GM21737 (cell line): Measurements from ENCODE around the gene TBX5.

Experiments used
- ATAC-seq: cut with Tn5 transposase; IDR thresholded peaks from one replicate; pipeline ENCODE4 v1.9.1; 2021; ENCODE audit warnings: mild to moderate bottlenecking, moderate library complexity; ENCODE audit not compliant: unreplicated experiment

TBX5 gene

DNA sequence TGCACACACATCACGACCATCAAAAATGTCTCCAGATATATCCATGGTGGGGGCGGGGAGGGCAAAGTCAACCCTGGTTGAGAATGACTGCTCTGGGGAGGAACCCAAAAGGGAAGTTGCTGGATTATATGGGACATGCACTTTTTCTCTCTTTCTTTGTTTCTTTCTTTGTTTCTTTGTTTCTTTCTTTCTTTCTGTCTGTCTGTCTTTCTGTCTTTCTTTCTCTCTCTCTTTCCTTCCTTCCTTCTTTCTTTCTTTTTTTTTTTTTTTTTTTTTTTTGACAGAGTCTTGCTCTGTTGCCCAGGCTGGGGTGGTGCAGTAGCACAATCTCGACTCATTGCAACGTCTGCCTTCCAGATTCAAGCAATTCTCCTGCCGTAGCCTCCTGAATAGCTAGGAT is 71.5 kb downstream of the TBX5 start:
- no peak for ATAC-seq

DNA sequence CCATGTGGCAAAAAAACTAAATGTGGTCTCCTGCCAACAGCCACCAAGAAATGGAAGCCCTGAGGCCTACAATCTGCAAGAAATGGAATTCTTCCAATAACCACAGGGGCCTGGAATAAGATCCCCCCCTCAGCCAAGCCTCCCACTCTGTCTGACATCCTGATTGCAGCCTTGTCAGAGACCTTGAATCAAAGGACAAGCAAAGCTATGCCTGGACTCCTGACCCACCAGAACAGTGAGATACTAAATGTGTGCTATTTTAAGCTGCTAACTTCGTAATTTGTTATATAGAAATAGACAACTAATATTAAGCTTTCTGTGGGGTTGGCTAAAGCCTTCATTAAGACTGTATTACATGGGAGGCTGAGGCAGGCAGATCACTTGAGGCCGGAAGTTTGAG is 77.7 kb downstream of the TBX5 start:
- no peak for ATAC-seq

DNA sequence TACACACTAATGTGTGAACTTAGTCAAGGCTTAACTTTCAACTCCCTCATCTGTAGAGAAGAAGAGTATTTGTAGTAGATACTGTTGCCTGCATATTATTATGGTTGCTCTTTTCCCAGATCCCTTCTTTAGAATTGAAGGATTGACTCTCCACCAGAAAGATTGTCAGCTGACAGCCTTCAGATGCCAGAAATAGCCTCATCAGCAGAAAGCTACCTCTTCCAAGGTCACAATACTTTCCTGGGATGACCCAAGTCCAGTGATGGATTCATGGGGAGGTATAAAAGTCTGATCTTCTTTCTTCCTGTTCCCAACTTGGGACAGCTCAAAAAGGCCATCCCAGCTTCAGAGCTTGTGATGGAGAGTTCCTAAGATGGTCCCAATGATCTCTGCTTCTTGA is 78.2 kb downstream of the TBX5 start:
- ATAC-seq = no peak

DNA sequence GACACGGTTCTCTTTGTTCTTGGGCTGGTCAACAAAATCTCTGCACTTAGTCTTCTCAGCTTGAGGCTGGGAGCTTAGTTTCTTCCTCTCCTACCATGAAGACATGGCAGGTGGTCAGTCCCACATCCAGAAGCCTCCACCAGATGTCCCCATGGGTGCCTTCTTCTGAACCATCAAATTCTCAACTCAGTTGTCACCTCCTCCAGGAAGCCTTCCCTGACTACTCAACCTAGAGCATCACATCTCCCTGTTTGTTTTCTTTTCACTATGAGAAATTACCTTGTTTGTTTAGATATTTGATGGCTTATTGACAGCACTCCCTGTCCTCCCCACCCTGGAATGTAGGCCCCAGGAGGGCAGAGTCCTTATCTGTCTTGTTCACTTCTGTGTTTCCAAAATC is 84.4 kb downstream of the TBX5 start:
- ATAC-seq = no peak

DNA sequence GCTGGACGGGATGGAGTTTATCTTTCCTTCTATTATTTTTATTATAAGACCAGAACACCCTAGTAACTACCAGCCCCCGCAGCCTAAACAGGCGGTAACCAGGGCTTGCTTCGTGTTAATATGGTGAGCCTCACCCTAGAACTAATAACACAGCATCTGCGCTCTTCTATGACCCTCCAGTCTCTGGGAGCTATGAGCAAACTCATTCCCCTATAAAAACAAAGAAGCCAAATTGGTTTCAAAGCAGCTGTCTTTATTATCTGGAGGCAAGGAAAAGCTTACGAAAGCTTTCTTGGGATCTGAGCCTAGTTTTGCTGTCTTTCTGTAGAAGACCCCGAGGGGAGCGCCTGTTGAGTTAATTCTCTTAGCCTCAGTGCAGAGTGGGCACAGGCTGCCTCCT is 85.0 kb downstream of the TBX5 start:
- ATAC-seq = no peak

DNA sequence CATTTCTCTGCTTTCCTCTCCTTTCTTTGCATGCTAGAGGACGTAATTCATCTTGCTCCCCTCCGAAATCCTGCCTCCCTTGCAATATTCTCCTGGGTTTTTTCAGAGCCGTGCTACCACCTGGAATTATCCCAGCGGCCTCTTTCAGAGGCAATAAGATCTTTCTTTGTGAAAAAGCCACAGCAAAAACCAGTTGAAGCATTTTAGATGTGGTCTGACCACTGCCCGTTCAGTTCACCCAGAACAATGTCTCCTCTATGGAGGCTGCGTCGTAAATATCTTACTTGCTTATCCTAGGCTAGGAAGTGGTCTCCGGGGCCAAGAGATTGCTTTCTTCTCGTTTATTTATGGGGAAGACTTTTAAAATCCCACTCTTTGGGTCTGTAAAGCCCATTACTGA is 85.8 kb downstream of the TBX5 start:
- no peak for ATAC-seq

DNA sequence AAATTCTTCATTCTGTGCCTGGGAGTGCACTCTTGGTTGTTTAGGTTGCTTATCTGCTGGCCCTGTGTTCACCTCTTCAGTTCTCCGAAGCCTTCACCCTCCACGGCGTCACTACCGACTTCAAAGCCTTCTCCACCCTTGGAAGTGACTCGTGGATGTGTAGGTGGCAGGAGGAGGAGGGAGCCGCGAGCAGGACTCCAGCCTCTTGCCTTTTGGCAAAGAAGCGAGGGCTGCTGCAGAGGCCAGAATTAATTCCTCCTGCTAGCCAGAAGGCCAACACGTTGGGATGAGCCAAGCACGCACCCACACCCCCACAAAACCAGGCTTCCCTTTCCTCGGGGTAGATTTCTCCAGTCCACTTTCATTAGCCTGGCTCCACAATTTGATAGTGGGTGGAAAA is 86.5 kb downstream of the TBX5 start:
- ATAC-seq = no peak

DNA sequence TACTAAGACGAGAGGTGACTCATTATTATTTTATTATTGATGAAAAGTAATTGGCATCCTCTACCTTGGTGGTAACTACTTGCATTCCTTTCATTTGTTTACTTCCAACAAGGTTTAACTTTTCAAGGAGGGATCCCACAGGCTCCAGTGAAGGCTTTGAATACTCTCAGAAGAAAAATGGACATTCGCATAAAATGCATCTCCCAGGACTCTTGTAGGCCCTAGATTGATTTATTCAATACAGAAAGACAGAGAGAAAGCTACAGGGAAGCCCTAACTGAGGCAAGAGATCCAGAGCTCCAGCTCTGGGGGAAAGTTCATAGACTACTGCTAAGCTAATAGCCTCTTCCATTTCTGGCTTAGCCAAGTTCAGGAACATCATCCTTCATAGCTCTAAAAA is 87.0 kb downstream of the TBX5 start:
- ATAC-seq = no peak

DNA sequence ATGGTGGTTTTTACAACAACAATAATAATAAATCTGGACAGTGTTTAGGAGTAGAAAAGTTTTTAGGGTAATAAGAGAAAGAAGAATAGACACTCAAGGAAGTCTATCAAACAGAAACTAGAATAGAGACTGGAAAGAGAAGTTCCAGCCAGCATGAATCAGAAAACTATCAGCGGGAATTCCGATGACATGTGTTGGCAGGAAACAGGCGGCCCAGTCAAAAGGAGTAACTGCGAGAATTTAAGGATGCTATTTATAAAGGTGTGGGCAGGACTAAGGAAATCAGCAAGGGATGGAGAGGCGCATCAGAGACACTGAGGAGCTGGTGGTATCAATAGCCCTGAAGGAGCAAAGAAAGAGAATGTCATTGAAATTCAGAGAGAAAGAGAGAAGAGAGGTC is 89.9 kb downstream of the TBX5 start:
- no peak for ATAC-seq

DNA sequence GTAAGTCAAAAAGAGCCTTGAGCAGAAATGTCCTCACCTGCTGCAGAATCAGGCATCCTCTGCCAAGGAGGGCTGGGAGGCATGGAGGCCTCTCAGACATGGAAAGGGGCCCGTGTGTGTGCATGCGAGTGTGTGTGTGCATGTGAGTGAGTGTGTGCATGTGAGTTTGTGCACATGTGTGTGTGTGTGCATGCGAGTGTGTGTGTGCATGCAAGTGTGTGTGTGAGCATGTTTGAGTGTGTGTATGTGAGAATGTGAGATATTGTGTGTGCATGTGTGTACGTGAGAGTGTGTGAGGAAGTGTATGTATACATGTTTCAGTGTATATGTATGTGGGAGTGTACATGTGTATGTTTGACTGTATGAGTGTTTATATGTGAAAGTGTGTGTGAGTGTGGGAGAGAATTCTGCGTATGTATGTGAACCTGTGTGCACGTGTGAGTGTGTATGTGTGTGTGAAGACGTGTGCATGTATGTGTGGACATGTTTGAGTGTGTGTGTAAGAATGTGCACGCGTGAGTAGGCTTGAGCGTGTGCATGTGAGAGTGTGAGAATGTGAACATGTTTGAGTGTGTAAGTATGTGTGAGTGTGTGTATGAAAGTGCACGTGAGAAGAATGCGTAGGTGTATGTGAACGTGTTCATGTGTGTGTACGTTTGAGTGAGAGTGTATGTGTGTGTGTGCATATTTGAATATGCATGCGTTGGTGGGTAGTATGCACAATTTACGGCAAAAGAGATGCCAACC is 90.8 kb downstream of the TBX5 start:
- no peak for ATAC-seq

DNA sequence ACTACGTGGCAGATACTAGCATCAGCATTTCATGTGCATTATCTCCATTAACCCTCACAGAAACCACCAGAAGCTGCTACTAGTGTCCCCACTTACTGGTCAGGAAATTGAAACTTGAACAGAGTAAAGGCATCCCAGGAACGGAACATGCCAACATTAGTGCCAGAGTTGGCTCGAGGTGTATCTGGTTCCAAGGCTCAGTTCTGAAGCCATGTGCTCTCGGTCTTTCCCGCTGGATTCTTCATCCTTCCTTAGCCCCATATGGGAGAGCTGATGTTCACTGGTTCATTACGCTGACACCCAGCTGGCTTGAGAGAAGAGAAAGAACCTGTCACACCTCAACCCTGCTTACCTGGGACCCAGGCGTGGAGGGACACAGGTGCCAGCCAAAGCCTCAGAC is 91.5 kb downstream of the TBX5 start:
- ATAC-seq = no peak

DNA sequence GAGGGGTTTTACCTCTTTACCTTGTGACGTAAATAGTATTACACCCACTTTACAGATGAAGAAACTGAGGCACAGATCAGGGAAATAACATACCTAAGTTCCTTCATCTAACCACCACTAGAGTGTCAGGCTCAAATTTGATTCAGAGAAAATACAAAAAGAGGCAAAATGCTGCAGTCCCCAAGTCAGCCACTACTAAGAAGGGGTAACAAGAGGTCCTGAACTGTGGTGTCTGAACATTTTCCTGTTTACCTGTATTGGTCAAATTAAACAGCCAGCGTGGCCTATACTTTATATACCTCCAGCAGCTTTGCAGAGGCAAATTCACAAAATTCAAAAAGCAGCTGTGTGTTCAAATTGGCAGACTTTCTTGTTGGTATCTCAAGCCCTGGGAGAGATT is 92.0 kb downstream of the TBX5 start:
- ATAC-seq = no peak

DNA sequence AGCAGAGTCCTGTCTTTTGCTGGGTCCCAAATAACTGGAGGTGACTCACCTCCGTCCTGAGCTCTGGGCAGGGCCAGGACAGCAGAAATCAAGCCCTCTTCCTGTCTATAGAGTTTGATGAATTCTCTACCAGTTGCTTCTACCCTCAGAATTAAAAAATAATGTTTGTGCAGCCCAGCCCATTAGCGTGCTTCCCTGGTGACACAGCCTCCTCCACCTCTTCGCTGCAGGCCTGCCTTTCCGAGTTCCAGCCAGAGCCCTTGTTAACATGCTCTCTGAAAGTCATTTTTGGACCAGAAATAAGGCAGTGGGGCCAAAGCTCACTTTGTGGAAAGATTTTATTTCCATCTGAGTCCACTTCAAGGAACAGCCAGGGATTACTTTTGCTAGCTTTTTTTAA is 94.0 kb downstream of the TBX5 start:
- ATAC-seq = no peak

DNA sequence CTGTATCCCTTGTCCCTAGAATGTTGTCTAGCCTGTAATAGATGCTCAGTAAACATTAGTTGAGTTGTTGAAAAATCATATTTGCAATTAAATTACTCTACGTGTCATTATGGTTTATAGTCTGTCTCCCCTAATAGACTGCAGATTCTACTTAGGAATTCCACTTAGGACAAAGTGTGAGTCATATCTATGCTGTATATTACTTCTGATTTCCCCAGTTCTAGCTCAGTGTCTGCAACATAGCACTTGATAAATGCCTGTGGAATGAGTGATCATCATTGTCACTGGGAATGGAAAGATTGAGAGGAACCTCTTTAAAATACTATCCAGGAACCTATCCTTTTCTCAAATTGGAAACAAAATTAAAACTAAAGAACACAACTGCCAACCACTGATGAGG is 99.3 kb downstream of the TBX5 start:
- ATAC-seq = no peak

DNA sequence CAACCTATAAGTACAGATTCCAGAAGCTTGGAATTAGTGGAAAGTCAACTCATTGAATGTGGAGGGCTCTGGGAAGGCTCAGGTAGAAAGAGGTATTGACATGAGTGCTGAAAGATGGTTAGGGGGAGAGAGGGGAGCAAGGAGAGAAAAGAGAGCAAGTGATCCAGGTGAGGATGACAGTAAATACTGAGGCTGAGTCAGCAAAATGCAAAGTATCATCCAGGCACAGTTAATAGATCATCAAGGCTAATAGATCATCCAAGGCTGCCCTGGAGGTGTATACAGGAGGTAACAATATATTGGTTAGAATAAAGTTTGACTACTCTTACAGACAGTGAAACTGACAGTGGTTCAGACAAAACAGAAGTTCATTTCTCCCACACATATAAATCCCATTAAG is 100.5 kb downstream of the TBX5 start:
- no peak for ATAC-seq
